ENCODE measurements around the gene MYADML2. TPM values are rescaled to one million over a fixed set of nuclear protein-coding genes. Genes with fewer than 3 reads are reported as not detected.

Gene MYADML2
- total RNA-seq, 1 donor from 2014 or later, result 1.3 TPM

DNA sequence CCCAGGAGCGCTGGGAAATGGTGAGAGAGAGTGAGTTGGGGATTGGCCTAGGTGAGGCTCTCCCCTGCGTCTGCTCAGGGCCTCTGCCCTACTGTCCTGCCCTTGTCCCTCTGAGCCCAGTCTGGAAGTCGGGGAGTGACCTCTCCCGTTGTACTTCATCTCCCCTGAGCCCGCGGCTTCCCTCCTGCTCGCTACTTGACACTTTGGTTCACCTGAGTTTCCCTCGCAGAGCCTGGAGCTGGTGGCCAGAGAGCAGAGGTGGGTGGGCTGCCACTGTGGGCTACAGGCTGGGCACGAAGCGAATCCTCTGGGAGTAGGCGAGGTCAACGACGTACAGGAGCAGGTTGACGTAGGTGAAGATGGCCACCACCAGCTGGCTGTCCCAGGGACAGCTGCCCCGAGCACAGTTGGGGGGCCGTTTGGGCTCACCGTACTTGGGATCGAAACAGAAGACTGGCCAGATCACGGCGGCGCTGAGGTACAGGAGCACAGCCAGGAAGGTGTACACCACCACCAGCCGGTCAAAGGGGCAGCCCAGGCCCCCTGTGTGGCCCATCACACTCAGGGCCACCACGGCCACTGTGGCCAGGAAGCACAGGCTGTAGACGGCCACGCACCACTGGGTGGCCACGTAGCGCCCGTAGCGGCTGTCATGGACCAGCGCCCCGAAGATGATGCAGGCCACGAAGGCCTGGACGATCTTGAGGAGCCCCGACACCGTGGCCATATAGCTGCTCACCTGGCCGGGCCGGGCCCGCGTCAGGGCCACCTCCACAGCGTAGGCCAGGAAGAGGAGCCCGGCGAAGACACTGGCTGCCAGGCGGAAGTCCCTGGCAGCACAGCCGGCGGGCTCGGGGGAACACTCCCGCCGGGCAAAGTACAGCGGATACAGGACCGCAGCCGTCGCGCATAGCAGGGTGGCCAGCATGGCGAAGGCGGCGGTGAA lies 6.2 kb downstream of the MYADML2 start:
- DNase-seq (ENCODE audit: low read depth), result no peak

- no peak for DNase-seq (ENCODE audit: low read depth)
Measured at GRCh38 chr17:81939881-81940385, 7.1 kb downstream of the MYADML2 start.

GRCh38 chr17:81939218-81939617 lies 7.8 kb downstream of the MYADML2 start:
- DNase-seq (ENCODE audit: low read depth), result no peak

DNA sequence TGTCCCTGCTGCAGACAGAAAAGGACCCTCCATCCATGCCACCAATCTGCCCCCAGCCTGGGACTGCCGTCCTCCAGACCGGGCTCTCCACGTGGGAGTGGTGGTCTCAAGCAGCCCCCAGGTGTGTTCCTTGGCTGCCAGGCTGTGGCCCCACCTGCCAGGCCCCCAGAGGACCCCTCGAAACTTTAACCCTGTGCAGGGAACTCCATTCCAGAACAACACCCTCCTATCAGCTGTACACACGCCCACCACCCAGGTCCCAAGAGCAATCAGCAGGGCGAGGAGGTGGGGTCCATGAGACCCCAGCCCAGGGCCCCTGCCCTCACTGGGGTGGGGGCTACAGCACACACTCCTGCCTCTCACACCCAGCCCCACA lies 11.3 kb downstream of the MYADML2 start:
- no peak for DNase-seq (ENCODE audit: low read depth)

DNA sequence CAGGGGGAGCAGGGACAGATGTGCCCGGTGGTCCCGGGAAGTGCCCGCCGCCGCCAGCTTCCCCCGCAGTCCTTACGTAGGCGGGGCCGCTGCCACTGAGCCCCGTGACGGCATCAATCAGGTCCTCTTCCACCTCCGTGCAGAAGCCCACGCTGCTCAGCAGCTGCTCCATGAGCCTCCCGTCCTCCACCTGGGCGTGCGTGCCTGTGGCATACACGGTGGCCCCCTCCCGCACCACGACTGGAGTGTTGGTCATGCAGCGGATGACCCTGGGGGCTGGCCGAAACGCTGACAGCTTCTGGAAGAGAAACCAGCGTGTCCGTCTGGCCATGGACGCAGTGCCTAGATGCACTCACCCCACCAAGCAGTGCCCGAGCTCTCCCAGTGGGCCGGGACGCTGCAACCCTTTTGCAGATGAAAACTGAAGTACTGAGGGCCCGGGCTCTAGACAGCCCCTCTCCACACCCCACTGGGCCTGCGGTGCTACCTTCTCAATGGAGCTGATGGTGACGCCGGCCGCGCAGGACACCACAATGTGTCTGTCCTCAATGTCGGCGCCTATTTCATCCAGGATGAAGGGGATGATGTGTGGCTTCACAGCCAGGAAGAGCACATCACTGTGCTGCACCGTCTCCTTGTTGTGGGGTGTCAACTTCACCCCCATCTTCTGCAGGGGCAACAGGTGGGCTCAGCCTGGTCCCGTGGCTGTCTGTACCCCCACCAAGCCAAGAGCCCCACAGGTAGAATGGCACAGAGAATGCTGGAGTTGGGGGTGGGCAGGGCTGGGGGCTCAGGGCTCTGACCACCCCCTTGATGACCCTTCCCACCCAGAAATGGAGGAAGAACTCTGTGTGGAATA lies 12.0 kb downstream of the MYADML2 start:
- DNase-seq (ENCODE audit: low read depth), result no peak

GRCh38 chr17:81934098-81934757 lies 12.8 kb downstream of the MYADML2 start:
- no peak for DNase-seq (ENCODE audit: low read depth)

GRCh38 chr17:81933178-81933699 lies 13.8 kb downstream of the MYADML2 start:
- DNase-seq (ENCODE audit: low read depth), result no peak

GRCh38 chr17:81932333-81932983 lies 14.6 kb downstream of the MYADML2 start:
- no peak for DNase-seq (ENCODE audit: low read depth)

GRCh38 chr17:81931557-81932332 lies 15.3 kb downstream of the MYADML2 start:
- no peak for DNase-seq (ENCODE audit: low read depth)

GRCh38 chr17:81931189-81931556 lies 15.9 kb downstream of the MYADML2 start:
- no peak for DNase-seq (ENCODE audit: low read depth)

- peak; percentile 58 for DNase-seq (ENCODE audit: low read depth)
Measured at GRCh38 chr17:81930142-81931125, 16.6 kb downstream of the MYADML2 start.

DNA sequence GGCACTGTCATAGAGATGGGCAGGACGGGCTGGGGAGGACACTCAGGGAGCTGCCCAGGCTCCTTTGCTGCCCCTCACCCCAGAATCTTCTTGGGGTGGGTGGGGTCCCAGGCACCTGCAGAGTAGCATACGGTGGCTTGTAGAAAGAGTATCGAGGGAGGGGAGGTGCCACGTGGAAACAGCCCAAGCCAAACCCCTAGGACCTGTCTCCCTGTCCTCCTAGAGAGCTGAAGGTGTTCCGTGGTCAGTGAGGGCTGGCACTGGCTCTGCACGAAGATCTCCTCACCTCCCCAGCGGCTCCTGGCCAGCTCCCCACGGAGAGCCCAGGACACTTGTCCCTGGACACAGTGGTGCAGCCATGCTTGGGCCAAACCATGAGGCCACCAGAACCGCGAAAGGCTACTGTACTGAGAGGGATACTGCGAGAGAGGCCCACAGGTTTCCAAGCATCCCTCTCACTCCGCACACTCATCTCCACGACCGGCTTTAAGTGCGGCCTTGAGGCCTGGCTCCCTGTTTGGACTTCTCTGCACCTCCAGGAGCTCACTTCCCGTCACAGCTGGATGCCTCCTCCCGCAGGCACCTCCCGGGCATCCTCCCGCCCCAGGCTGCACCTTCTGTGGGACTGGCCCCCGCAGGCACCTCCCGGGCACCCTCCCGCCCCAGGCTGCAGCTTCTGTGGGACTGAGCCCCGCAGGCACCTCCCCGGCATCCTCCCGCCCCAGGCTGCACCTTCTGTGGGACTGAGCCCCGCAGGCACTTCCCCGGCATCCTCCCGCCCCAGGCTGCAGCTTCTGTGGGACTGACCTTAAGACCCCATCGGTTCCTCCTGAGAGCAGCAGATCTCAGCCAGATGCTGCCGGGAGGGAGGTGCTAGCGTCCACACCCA lies 17.5 kb downstream of the MYADML2 start:
- DNase-seq (ENCODE audit: low read depth), result no peak

DNA sequence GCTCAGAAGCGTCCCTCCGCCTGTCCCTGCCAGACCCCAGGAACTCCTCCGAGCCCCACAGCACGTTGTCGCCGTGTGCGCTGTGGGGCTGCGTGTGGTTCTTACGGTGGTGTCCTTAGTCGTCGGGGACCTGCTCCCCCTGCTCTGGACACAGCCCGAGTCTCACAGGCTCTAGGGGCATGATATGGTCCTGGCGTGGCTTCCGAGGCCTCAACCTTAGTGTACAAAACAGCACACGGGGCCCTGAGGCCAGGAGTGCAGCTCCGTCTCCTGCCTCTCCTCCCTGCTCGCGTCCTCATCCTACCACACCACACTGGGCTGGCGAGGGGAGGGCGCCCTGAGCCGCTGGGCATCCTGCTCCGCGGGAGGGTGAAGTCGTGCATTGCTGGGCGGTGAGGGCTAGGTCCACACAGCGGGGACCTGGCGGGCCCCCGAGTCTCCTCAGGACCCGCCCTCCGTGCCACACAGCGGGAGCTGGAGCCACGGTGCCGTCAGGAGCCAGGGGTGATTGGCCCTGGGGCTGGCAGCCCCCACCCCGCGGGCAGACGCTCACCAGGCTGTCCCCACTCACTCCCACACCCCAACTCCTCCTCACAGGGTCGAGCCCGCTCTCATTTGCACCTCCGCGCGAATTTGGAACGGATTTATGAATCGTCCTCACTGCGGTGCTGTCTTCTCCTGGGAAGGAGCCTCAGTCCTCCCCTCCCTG lies 18.3 kb downstream of the MYADML2 start:
- DNase-seq (ENCODE audit: low read depth), result no peak

GRCh38 chr17:81927653-81928543 lies 19.1 kb downstream of the MYADML2 start, which contains the start of gene MAFG:
Gene MAFG (minus strand): TSS chr17:81927735. CDS start chr17:81923185, 4,550 bp downstream.
- DNase-seq (ENCODE audit: low read depth), result peak; percentile 93

DNA sequence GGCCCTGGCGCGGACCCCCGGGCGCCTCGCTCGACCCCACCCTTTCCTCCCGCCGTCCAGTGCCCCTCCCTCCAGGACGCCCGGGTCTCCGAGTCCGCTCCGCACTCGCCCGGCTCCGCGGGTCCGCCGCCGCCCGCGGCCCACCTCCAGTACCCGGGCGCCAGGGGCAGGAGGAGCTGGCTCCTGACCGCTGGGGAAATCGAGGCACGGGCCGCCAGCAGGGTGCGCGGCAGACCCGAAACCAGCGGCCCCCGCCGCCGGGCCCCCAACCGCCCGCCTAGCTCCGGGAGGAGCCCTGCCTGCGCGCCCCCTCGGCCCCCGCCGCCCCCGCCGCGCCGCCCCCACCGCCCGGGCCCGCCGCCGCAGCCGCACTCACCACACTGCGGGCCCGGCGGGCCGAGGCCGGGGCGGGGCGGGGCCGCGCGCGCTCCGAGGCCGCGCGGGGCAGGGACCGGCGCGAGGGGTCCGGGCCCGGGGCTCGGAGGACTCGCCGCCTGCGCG lies 19.8 kb downstream of the MYADML2 start:
- no peak for DNase-seq (ENCODE audit: low read depth)
